Mesothelial cell of epicardium (in vitro differentiated cells): Measurements from ENCODE around the gene SLC35G6. TPM values are rescaled to one million over a fixed set of nuclear protein-coding genes. Genes with fewer than 3 reads are reported as not detected.

Experiments used
- DNase-seq, 2 experiments: peaks; one replicate each; pipeline ENCODE4 v3.0.0; 2021; ENCODE audit warnings: low spot score in 2 of 2; ENCODE audit not compliant: unreplicated experiment in 2 of 2
- H3K27ac Mint-ChIP-seq: 2 replicates; pipeline ENCODE4 v1.8.0; 2021; ENCODE audit warnings: mixed read lengths
- H3K27me3 Mint-ChIP-seq: 2 replicates; pipeline ENCODE4 v1.8.0; 2021; ENCODE audit warnings: low read depth, mixed read lengths
- H3K36me3 Mint-ChIP-seq: 2 replicates; pipeline ENCODE4 v1.8.0; 2021; ENCODE audit warnings: mixed read lengths
- H3K4me1 Mint-ChIP-seq: 2 replicates; pipeline ENCODE4 v1.8.0; 2021; ENCODE audit warnings: mixed read lengths
- H3K4me3 Mint-ChIP-seq: 2 replicates; pipeline ENCODE4 v1.8.0; 2021; ENCODE audit warnings: mild to moderate bottlenecking, moderate library complexity, mixed read lengths
- H3K9me3 Mint-ChIP-seq: 2 replicates; pipeline ENCODE4 v1.8.0; 2021; ENCODE audit warnings: mixed read lengths
- total RNA-seq: library from RNA; stranded (reverse); gene quantifications from 3 replicates; pipeline ENCODE4 v1.2.1, GENCODE V29; 2021
- TF ChIP-seq, protein P1 (sequence below): fragments of 200-600 bp; sonication (generic); IDR thresholded peaks from one replicate; pipeline ENCODE4 v1.5.0; 2021; ENCODE audit warnings: antibody characterized with exemption; ENCODE audit not compliant: unreplicated experiment

The SLC35G6 gene
- total RNA-seq, 1 donor from 2014 or later, result not detected

DNA sequence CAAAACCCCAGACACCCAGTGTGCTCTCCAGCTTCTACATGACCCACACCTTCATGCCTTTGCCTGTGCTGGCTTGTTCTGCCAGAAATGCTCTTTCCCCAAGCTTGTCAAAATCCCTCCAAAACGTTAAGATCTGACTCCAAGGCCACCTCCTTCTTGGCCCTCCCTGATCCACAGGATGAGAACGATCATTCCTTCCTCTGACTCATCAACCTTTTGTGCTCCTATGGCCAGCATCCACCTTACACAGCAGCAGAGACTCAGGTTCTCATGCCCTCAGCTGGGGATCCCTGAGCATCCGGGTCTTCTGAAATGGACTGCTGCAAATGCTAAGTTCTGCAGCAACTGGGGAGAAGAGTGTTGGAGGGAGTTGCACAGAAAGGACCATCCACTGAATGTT is 4.8 kb upstream of the SLC35G6 start:
- TF ChIP-seq, protein P1, sequence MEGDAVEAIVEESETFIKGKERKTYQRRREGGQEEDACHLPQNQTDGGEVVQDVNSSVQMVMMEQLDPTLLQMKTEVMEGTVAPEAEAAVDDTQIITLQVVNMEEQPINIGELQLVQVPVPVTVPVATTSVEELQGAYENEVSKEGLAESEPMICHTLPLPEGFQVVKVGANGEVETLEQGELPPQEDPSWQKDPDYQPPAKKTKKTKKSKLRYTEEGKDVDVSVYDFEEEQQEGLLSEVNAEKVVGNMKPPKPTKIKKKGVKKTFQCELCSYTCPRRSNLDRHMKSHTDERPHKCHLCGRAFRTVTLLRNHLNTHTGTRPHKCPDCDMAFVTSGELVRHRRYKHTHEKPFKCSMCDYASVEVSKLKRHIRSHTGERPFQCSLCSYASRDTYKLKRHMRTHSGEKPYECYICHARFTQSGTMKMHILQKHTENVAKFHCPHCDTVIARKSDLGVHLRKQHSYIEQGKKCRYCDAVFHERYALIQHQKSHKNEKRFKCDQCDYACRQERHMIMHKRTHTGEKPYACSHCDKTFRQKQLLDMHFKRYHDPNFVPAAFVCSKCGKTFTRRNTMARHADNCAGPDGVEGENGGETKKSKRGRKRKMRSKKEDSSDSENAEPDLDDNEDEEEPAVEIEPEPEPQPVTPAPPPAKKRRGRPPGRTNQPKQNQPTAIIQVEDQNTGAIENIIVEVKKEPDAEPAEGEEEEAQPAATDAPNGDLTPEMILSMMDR, result no peak
- Mint-ChIP-seq H3K9me3 (no peaks in the 10 kb centered on the region), H3K27me3 (no peaks in the 10 kb centered on the region), H3K36me3 (no peaks in the 10 kb centered on the region), H3K27ac (peak overlapping the region; percentile 98), H3K4me3 (peak overlapping the region; percentile 87), H3K4me1 (peaks cover 43% of the 10 kb centered on the region)
- no peak for DNase-seq

DNA sequence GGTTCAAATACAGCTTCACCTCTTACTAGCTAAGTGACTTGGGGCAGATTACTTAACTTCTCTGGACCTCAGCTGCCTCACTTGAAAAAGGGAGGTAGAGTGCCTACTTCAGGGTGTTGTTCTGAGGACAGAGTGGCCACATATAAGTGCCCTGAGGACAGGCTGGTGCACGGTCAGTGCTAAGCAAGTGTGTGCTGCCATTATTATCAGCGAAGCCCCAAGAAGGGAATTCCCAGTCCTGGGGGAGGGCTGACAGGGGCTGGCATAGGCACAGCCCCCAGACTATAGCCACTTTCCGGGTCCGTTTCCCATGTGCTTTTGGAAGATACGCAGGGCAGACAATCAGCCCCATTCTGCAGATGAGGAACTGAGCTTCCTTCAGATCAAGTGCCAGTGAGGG is 4.3 kb upstream of the SLC35G6 start:
- Mint-ChIP-seq H3K27ac (peak overlapping the region; percentile 98), H3K4me1 (peaks cover 47% of the 10 kb centered on the region), H3K4me3 (peak overlapping the region; percentile 87), H3K27me3 (no peaks in the 10 kb centered on the region), H3K36me3 (no peaks in the 10 kb centered on the region), H3K9me3 (no peaks in the 10 kb centered on the region)
- TF ChIP-seq, protein P1, result no peak
- DNase-seq, result no peak

DNA sequence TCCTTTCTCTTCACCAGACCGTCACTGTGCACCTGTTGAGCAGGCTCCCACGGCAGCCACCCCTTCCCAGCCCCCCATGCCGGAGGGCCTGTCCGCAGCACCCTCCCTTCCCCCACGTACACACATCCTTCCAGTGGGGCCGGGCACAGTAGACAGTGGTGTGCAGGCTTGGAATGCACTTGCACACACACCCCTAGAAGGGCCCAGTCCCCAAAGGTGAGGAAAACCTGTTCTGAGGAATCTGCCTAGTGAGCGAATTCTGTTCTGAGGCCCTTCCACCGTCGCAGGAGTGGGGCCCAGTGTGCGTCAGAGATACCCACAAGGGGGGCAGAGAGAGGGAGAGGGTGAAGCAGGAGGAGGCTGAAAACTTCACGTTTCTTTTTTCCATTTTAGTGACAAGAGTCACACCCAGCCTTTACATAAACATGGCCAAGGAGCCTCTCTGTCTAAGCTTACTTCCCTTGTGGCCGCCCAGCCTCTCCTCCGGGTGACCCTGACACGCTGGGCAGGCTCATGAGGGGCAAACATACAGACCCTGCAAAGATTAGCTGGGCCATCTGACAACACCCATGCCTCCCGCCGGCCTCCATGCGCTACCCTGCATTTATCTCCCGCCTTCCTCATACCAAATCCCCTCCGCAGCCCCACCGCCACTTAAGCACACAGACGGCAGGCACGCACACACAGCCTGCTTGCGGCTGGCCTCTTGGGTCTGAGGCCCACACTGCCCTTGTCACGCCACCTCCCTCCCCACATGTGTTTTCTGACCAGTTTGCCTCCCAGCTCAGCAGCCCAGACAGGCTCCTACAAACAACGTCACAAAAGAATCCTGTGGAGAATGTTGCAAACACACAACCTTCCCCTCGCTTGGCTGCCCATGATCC is 3.6 kb upstream of the SLC35G6 start:
- TF ChIP-seq, protein P1, result no peak
- Mint-ChIP-seq H3K4me3 (peak overlapping the region; percentile 87), H3K36me3 (no peaks in the 10 kb centered on the region), H3K27me3 (no peaks in the 10 kb centered on the region), H3K4me1 (peaks cover 53% of the 10 kb centered on the region), H3K9me3 (no peaks in the 10 kb centered on the region), H3K27ac (peak overlapping the region; percentile 98)
- DNase-seq, result peak; percentile 47 to 74

DNA sequence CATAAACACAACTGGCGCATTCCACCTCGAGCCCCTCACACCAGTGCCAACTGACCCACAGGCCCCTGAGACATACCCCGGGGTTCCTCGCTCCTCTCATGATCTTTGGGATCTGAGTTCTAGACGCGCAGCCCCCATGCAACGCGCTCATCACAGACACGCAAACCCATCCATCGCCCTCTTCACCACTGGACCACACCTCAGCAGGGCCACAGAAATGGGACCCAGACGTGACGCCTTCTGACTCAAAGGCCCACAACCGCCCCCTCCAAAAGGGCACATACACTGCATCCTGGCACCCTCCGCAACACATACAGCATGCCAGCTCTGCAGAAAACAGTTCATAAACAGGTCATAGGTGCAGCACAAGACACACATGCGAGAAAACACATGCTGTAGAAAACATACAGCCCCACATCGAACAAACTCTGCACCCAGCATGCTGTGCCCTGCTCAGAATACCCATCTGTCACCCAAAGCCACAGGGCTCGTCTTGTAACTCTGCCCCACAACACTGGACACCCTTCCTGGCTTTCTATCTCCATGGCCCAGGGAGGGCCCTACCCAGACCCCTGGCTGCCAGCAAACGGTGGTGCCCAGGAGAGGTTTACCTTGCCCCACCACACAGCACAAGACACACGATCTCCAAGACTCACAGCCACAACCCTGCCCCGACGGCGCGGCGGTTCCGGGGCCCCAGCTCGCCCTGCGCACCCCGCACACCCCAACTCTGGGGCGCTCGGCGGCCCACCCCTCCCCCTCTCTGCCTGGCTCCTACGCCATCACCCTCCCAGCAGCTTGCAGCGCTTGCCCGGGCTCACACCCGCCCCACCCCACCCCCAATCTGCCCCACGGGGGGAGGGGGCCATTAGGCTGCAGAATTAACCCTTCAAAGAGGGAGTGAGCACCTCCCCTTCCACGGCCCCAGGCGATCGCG is 2.7 kb upstream of the SLC35G6 start:
- peaks cover 62% of the 10 kb centered on the region for H3K4me1 Mint-ChIP-seq
- H3K27ac Mint-ChIP-seq, result peak overlapping the region; percentile 98
- H3K36me3 Mint-ChIP-seq, result no peaks in the 10 kb centered on the region
- no peaks in the 10 kb centered on the region for H3K9me3 Mint-ChIP-seq
- peak in 1 of 2 experiments; percentile 60 for DNase-seq
- no peaks in the 10 kb centered on the region for H3K27me3 Mint-ChIP-seq
- H3K4me3 Mint-ChIP-seq, result peak overlapping the region; percentile 87
- TF ChIP-seq, protein P1, result no peak

DNA sequence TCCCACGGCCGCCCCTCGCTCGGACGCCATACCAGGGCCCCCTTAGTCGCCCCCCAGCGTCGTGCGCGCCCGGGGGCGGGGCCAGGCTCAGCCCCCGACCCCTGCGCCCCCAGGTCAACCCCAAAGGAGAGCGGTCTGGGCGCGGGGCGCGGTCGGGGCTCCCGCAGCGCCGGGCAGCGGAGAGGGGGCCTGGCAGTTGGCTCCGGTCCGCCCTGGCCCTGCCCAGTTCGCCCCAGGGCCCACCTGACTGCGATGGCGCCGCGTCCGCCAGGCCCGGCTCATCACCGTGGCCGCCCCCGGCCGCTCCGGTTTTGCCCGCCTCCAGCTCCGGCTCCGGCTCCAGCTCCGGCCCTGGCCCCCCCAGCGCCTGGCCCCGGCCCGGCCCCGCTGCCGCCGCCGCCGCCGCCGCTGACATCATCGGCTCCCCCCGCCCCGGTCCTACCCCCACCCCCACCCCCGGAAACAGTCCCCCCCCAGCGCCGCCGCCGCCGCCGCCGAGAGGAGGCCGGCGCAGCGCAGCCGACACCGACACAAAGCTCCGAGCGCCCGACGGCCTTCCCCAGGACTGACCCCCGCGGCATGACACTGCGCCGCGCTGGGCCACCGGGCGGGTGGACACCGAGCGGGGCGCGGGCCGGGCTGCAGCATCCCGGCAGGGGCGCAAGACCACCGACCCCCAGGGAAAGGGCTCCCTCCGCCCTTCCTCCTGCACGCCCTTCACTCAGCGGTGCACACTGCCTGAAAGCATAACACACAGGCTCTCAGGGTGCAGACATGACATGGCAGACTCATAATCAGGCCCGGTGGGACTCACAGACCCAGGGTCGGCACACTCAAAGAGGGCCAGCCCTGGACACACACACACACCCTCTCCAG is 1.8 kb upstream of the SLC35G6 start, which contains the start of gene ZBTB4:
TSS of gene ZBTB4 (minus strand) at position 419 of the 876 bp plus-strand sequence. CDS start 12,830 bp downstream, outside the sequence.
- Mint-ChIP-seq H3K36me3 (no peaks in the 10 kb centered on the region), H3K27ac (peak within 1 kb of the TSS; percentile 100), H3K9me3 (no peaks in the 10 kb centered on the region), H3K4me1 (peaks cover 64% of the 10 kb centered on the region), H3K27me3 (no peaks in the 10 kb centered on the region), H3K4me3 (peak within 1 kb of the TSS; percentile 96)
- DNase-seq, result peak in 1 of 2 experiments; percentile 57
- TF ChIP-seq, protein P1, result no peak
